HPDE6-E6E7 (cell line): Measurements from ENCODE around the gene MRPL54.

Experiments
- DNase-seq: peaks from one replicate; pipeline ENCODE4 v3.0.0; 2011; ENCODE audit warnings: missing footprints; ENCODE audit errors: extremely low spot score

Gene MRPL54

DNA sequence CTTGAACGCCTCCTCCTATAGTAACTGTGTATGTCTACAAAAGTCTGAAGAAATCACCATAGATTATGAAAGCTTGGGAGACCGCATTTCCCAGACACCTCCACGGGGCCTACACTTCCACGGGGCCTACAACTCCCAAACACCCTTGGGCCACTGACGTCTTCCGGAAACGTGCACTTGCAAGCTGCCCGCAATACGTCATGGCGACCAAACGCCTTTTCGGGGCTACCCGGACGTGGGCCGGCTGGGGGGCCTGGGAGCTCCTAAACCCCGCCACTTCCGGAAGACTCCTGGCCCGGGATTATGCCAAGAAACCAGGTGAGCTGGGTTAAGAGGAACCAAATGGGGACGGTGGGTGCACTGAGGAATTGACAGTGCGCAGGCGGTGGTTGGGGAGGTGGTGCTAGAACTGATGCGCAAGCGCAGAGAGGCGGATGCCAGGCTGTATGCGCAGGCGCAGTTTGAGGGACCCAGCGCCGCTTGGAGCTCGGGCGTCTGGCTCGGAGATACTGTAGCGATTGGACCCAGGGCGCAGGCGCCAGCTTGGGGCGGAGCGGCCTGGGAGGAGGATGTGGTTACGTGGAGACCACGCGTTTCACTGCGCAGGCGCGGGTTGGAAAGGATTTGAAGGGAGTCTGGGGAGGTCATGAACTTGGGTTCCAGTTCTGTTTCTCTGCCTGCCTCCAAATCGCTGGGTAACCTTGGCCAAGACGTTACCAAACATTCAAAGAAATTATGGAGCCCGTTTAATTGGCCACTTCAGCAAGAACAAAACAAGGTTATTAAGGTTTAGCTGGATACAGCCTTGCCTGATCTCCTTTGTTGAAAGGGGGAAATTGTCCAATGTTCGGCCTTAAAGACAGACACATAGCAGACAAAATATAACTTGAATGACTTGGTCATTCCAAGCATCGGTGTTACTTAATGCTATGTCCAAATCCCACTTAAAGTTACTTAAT is at the start of gene MRPL54:
Gene MRPL54 (plus strand): TSS at position 182 of the 959 bp plus-strand sequence. CDS start 19 bp downstream, at position 201.
- peak; percentile 99 for DNase-seq

GRCh38 chr19:3716147-3716668 is 46.3 kb upstream of the MRPL54 start:
- no peak for DNase-seq

- no peak for DNase-seq
Observed at GRCh38 chr19:3719868-3720267, 42.6 kb upstream of the MRPL54 start.

- DNase-seq, result no peak
Observed at GRCh38 chr19:3720349-3720917, 42.0 kb upstream of the MRPL54 start.

DNA sequence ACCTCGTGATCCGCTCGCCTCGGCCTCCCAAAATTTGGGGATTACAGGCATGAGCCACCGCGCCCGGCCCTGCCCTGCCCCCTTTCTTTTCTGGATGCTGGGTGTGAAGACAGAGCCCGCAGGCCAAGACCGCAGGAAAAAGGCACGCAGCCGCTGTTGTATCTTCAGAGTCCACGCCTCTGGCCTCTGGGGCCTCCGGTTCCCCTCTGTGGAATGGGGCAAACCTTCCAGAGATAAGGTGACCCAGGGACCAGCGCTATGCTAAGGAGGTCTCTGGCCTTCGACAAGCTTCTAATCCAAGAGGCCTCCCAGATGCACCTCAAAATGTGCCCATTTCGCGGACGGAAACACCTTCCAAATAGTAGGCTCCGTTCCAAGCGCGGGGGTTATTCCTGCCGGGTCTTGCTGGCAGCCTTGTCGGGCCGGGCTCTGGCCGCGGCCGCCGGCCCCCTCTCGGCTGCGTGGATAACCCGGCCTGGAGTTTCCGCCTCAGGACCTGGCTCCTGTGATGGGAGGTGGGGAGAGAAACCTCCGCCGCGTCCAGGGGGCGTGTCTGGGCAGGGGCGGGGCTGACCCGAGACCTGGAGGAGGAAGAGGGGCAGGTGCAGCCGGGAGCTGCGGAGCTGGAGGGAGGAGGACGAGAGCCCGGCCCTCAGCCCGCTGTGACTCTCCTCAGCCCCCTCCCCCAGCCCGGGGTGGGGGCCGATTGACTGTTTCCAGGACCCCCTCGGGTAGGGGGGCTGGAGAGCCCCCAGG is 41.2 kb upstream of the MRPL54 start:
- DNase-seq, result peak; percentile 60

DNA sequence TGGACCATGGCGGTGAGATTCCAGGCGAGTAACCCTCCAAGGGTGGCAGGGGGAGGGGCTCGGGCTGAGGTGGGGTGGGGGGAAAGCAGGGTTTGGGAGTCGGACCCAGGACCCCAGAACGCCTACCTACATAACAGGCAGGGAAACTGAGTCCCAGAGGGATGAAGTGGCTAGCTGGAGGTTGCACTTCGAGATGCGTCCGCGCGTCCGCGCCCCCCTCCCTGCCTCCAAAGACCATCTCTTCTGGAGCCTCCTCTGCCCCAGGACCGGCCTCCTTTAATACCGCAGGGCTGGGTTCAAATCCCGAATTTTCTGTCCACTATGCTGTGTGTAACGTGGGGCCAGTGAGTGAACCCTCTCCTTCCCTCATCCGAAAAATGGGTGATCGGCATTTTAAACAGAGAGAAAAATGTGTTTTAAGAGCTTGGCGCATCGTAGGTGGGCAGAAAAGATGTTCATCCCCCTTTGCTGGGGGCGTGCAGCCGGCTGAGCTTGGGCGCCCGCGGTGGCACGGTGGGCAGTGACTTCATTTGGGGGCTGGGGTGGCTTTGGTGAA is 40.5 kb upstream of the MRPL54 start:
- DNase-seq, result no peak

GRCh38 chr19:3722443-3723109 is 39.9 kb upstream of the MRPL54 start:
- DNase-seq, result no peak

GRCh38 chr19:3723110-3723488 is 39.4 kb upstream of the MRPL54 start:
- DNase-seq, result no peak

GRCh38 chr19:3723883-3724282 is 38.6 kb upstream of the MRPL54 start:
- no peak for DNase-seq

DNA sequence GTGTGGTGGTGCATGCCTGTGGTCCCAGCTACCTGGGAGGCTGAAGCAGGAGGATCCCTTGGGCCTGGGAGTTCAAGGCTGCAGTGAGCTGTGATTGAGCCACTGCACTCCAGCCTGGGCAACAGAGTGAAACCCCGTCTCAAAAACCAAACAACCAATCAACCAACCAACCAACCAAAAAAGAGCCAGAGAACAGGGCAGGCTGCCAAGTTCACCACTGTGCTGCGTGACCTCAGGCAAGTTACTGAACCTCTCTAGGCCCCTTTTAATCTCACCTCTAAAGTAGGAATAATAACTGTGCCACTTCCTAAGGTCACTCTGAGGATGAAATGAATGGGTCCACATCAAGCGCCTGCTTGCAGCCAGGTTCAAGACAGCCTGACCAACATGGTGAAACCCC is 37.4 kb upstream of the MRPL54 start:
- DNase-seq, result no peak

DNA sequence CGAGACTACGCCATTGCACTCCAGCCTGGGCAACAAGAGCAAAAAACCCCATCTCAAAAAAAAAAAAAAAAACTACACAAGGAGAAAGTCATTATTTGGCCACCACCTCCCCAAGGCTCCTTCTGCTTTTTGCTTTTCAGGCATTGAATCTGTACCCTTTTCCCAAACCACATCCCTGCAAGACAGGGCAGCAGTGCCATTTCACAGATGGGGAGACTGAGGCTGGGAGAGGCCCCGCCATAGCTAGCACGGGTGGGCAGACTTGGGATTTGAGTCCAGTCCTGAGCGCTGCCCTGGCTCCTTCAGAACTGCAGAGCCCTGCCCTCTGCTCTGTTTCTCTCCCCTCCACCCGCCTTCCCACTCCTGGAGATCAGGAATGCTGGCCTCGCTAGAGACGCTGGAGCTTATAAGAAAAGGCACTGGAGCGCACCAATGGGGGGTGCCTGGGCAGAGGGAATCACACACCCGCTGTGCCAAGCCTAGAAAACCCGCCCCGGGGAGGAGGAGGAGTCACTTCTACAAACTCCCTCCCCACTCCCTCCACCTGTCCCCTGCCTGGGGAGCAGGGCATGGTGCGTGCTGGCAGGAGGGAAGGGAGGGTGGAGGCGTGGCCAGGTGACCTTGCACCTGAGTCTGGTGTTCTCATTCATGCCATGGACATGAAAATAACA is 36.7 kb upstream of the MRPL54 start:
- no peak for DNase-seq

DNA sequence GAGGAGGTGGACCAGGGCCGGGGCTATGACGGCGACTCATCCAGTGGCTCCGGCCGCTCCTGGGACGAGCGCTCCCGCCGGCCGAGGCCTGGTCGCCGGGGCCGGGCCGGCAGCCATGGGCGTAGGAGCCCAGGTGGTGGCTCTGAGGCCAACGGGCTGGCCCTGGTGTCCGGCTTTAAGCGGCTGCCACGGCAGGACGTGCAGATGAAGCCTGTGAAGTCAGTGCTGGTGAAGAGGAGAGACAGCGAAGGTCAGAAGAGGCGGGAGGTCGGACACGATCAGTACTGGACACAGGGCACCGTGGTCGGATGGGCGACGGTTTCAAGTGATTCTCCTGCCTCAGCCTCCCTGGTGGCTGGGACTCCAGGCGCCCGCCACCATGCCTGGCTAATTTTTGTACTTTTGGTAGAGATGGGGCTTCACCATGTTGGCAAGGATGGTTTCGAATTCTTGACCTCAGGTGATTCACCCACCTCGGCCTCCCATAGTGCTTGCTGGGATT is 32.0 kb upstream of the MRPL54 start:
- DNase-seq, result no peak

DNA sequence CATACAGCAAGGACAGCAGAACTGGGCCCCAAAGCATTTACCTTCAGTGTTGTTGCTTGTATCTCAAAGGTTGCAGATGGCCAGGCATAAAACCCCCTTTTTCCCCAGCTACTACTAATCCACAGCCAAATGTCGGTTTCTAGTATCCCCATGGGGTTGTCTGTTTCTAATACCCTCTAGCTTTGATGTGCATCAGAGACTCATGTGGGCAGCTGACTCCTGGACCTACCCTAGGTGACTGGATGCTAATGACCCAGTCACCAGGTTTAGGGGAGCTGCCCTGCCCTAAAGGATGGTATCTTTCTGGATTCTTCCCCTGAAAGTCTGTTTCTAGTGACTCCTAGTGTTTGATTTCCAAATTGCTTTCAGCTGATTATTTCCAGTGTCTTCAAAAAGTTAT is 30.4 kb upstream of the MRPL54 start:
- DNase-seq, result no peak

- no peak for DNase-seq
Observed at GRCh38 chr19:3733549-3734309, 28.8 kb upstream of the MRPL54 start.

DNA sequence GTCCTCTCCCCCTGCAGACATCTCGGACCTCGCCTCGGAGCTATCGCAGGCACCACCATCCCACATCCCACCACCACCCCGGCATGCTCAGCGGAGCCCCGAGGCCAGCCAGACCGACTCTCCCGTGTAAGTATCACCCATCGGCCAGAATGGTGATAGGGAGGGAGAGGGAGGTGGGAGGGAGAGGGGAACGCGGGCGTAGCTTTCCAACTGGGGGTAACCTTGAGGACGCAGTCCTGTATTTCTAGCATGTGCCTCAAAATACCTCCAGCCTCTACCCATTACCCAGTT is 28.2 kb upstream of the MRPL54 start:
- DNase-seq, result no peak

DNA sequence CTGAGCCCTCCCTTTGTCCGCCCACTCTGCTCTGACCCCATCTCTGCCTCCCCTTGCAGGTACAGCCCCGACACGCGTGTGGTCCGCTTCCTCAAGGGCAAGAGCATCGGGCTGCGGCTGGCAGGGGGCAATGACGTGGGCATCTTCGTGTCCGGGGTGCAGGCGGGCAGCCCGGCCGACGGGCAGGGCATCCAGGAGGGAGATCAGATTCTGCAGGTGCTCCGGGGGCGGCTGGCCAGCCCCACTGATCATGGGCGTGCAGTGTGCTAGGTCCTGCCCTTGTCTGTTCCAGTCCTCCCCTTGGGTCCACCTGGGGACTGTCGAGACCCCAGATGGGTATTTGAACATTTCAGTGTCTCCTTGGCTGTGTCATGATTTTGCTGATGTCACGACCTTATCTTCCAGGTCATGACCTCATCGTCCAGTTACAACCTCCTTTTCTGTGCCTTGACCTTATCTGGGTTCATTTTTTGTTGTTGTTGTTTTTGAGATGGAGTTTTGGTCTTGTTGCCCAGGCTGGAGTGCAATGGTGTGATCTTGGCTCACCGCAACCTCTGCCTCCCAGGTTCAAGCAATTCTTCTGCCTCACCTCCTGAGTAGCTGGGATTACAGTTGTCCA is 26.3 kb upstream of the MRPL54 start:
- no peak for DNase-seq

DNA sequence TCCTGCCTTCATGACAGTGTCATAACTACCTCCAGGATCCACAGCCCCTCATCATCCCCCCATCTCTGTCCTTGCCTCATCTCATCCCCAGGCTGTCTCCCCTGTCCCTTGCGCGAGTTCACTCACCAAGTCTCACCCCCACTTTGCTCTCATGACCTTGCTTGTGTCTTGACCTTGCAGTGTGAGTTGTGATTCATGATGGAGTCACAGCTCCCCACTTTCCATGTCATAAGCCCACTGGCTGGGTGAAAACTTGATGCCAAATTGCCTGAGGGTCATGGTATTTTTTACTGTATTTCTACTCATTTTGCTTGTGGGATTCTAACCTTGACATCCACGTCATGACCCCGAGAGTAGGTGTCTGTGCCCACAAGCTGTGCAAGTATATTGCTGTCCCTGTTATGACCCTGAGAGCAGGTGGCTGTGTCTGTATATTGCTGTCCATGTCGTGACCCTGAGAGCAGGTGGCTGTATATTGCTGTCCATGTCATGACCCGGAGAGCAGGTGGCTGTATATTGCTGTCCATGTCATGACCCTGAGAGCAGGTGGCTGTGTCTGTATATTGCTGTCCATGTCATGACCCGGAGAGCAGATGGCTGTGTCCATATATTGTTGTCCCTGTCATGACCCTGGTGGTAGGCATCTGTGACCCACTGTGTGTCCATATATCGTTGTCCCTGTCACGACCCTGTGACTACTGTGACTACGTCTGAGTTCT is 24.8 kb upstream of the MRPL54 start:
- DNase-seq, result no peak

- no peak for DNase-seq
Observed at GRCh38 chr19:3738477-3739220, 23.8 kb upstream of the MRPL54 start.
